Left lung (tissue), 10 donors: ENCODE results near the gene PCBP3. TPM values are rescaled to one million over a fixed set of nuclear protein-coding genes. Genes with fewer than 3 reads are reported as not detected.

Source experiments
- ATAC-seq: fragments of 200-7000 bp; cut with Tn5 transposase; one replicate; pipeline ENCODE4 v1.9.1; 2020; ENCODE audit warnings: moderate library complexity
- DNase-seq, 4 donors: peaks; one replicate each; pipeline ENCODE4 v3.0.0-alpha.2; 2013 to 2020
- H3K27ac ChIP-seq, 2 donors: fragments of 200-600 bp; sonication (generic) in 1 of 2; one replicate each; pipeline versions ENCODE4 v1.5.0 to v1.8.0; 2020 to 2021
- H3K27me3 ChIP-seq, 2 donors: fragments of 200-600 bp; sonication (generic) in 1 of 2; one replicate each; pipeline versions ENCODE4 v1.5.0 to v1.8.0; 2020 to 2021
- H3K36me3 ChIP-seq, 2 donors: fragments of 200-600 bp; sonication (generic) in 1 of 2; one replicate each; pipeline versions ENCODE4 v1.5.0 to v1.8.0; 2020 to 2021
- H3K4me1 ChIP-seq, 2 donors: fragments of 200-600 bp; one replicate each; pipeline ENCODE4 v1.8.0; 2021
- H3K4me3 ChIP-seq, 2 donors: fragments of 200-600 bp; sonication (generic) in 1 of 2; one replicate each; pipeline versions ENCODE4 v1.5.0 to v1.8.0; 2020 to 2021; ENCODE audit warnings: mild to moderate bottlenecking in 1 of 2
- H3K9me3 ChIP-seq, 2 donors: fragments of 200-600 bp; sonication (generic) in 1 of 2; one replicate each; pipeline versions ENCODE4 v1.5.0 to v1.8.0; 2020 to 2021
- CTCF ChIP-seq, 2 donors: fragments of 200-600 bp; sonication (generic) in 1 of 2; IDR thresholded peaks; one replicate each; pipeline versions ENCODE4 v1.5.0 to v1.8.0; 2021; ENCODE audit warnings: antibody characterized with exemption in 2 of 2
- intact Hi-C, 2 donors: fragments of 100-400 bp; cut with DNase I; formaldehyde crosslinking; loops; one replicate each; pipeline versions ENCODE4 v1.11.2 to v1.14.2; 2022
- polyA plus RNA-seq, 6 donors: library from polyadenylated mRNA; unstranded; fragments of 120-200 nt; gene quantifications; one replicate each; pipeline ENCODE4 v1.2.1, GENCODE V29; 2013; ENCODE audit not compliant: insufficient read length in 6 of 6
- total RNA-seq, 2 donors: library from RNA; stranded (reverse); fragmentation: NEBNext Ultra II Directional; extraction: Animal tissue kit (Norgen Biotek cat#: 25700); gene quantifications; one replicate each; pipeline ENCODE4 v1.2.1, GENCODE V29; 2021
- donor health status: DM: no; HTN: yes; CAD: no.
- donor health status: DM: no; HTN: no; CAD: no.

PCBP3 gene
- total and polyA plus RNA-seq, 8 donors: 2.1 to 13.8 (median 3.0) TPM

GRCh38 chr21:45857761-45858160, 214.2 kb downstream of the PCBP3 start:
- Histone ChIP-seq H3K4me1 (no peaks in the 10 kb centered on the region), H3K27ac (no peak overlapping the region), H3K36me3 (no peaks in the 10 kb centered on the region), H3K9me3 (no peaks in the 10 kb centered on the region), H3K4me3 (no peak overlapping the region), H3K27me3 (peaks cover 0 to 7% of the 10 kb centered on the region in 2 donors)
- intact Hi-C loops: no loop called here
- DNase-seq (peak in 1 of 4 donors; percentile 57), ATAC-seq (no peak)
- TF ChIP-seq CTCF (IDR thresholded peaks at IDR 0.05): no peak

- DNase-seq: peak in 1 of 4 donors; percentile 42
- H3K36me3 ChIP-seq: no peaks in the 10 kb centered on the region
- no peak for TF ChIP-seq CTCF (IDR thresholded peaks at IDR 0.05)
- no peak overlapping the region for H3K4me3 ChIP-seq
- intact Hi-C loops: no loop called here
- no peak for ATAC-seq
- no peak overlapping the region for H3K27ac ChIP-seq
- no peaks in the 10 kb centered on the region for H3K4me1 ChIP-seq
- H3K27me3 ChIP-seq: peaks cover 0 to 7% of the 10 kb centered on the region in 2 donors
- no peaks in the 10 kb centered on the region for H3K9me3 ChIP-seq
Observed at GRCh38 chr21:45858180-45858579, 214.7 kb downstream of the PCBP3 start.

- TF ChIP-seq CTCF (IDR thresholded peaks at IDR 0.05): no peak
- no peaks in the 10 kb centered on the region for H3K9me3 ChIP-seq
Observed at GRCh38 chr21:45859041-45859761, 215.7 kb downstream of the PCBP3 start.

GRCh38 chr21:45859762-45860357, 216.3 kb downstream of the PCBP3 start:
- ATAC-seq (no peak), DNase-seq (no peak)
- intact Hi-C loops: no loop called here
- Histone ChIP-seq H3K9me3 (no peaks in the 10 kb centered on the region), H3K36me3 (no peaks in the 10 kb centered on the region), H3K4me3 (no peak overlapping the region), H3K4me1 (no peaks in the 10 kb centered on the region), H3K27ac (no peak overlapping the region), H3K27me3 (peaks cover 0 to 6% of the 10 kb centered on the region in 2 donors)
- no peak for TF ChIP-seq CTCF (IDR thresholded peaks at IDR 0.05)

More at GRCh38 chr21:45859041-45859761, 215.7 kb downstream of the PCBP3 start:
- DNase-seq (peak in 1 of 4 donors; percentile 62), ATAC-seq (no peak)
- no peak overlapping the region for H3K4me3 ChIP-seq
- no peak overlapping the region for H3K27ac ChIP-seq
- no peaks in the 10 kb centered on the region for H3K4me1 ChIP-seq
- intact Hi-C loops: no loop called here
- peaks cover 0 to 7% of the 10 kb centered on the region in 2 donors for H3K27me3 ChIP-seq
- H3K36me3 ChIP-seq: no peaks in the 10 kb centered on the region

- H3K36me3 ChIP-seq: no peaks in the 10 kb centered on the region
- TF ChIP-seq CTCF (IDR thresholded peaks at IDR 0.05): no peak
- H3K27ac ChIP-seq: no peak overlapping the region
- DNase-seq (no peak), ATAC-seq (no peak)
- no peak overlapping the region for H3K4me3 ChIP-seq
- H3K27me3 ChIP-seq: peaks cover 0 to 2% of the 10 kb centered on the region in 2 donors
- intact Hi-C loops: no loop called here
- H3K4me1 ChIP-seq: no peaks in the 10 kb centered on the region
- H3K9me3 ChIP-seq: no peaks in the 10 kb centered on the region
Observed at GRCh38 chr21:45860493-45861155, 217.1 kb downstream of the PCBP3 start.
